GM12801 (cell line): ENCODE measurements around the gene DHH.
A peak's percentile ranks its signal among the peaks of the same experiment; 100 is the strongest.

Experiments used
- TF ChIP-seq, protein P1 (sequence below): IDR thresholded peaks from one replicate; pipeline ENCODE4 v1.5.1; 2011; ENCODE audit warnings: control low read depth; ENCODE audit not compliant: insufficient read length; ENCODE audit errors: extremely low read depth

Gene DHH

DNA sequence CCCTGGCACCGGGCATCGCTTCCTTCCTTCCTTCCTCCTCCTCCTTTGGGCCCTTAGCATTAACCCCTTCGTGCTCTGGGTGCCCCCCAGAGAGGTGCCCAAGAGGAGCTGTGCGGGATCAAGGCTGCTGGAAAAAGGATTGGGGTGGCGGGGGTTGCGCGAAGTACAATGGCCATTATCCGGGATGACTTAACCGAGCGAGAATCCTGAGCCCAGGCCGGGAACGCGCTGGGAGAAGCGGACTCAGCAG is 2.8 kb downstream of the DHH start:
- TF ChIP-seq, protein P1, sequence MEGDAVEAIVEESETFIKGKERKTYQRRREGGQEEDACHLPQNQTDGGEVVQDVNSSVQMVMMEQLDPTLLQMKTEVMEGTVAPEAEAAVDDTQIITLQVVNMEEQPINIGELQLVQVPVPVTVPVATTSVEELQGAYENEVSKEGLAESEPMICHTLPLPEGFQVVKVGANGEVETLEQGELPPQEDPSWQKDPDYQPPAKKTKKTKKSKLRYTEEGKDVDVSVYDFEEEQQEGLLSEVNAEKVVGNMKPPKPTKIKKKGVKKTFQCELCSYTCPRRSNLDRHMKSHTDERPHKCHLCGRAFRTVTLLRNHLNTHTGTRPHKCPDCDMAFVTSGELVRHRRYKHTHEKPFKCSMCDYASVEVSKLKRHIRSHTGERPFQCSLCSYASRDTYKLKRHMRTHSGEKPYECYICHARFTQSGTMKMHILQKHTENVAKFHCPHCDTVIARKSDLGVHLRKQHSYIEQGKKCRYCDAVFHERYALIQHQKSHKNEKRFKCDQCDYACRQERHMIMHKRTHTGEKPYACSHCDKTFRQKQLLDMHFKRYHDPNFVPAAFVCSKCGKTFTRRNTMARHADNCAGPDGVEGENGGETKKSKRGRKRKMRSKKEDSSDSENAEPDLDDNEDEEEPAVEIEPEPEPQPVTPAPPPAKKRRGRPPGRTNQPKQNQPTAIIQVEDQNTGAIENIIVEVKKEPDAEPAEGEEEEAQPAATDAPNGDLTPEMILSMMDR = no peak

DNA sequence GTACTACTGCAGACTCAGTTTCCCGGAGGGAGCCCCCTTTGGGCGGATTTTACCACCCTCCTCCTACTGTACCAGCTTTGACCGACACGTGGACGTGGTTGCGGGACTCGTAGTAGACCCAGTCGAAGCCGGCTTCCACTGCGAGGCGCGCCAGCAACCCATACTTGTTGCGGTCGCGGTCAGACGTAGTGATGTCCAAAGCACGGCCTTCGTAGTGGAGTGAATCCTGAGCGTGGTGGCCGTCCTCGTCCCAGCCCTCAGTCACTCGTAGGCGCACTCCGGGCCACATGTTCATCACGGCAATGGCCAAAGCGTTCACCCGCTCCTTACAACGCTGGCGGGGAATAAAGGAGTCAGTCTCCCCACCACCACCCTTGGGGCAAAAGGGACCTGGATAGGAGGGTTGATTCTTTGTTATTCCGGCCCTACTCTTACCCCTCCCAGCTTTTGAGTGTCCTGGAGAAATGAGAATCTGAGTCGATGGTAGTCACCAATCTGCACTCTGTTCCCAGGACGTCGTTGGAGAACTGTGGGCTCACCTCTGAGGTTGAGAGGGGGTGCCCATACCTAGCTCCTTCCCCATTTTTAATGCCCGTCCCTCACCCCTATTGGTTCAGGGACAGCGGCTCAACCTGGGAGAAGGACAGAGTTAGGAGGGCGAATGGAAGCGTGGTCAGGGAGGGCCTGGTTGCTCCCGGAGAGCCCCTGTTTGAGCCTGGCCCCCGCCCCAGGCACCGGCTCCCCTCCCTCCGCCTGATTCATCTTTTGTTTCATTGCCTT is 3.4 kb downstream of the DHH start:
- TF ChIP-seq, protein P1 = no peak

DNA sequence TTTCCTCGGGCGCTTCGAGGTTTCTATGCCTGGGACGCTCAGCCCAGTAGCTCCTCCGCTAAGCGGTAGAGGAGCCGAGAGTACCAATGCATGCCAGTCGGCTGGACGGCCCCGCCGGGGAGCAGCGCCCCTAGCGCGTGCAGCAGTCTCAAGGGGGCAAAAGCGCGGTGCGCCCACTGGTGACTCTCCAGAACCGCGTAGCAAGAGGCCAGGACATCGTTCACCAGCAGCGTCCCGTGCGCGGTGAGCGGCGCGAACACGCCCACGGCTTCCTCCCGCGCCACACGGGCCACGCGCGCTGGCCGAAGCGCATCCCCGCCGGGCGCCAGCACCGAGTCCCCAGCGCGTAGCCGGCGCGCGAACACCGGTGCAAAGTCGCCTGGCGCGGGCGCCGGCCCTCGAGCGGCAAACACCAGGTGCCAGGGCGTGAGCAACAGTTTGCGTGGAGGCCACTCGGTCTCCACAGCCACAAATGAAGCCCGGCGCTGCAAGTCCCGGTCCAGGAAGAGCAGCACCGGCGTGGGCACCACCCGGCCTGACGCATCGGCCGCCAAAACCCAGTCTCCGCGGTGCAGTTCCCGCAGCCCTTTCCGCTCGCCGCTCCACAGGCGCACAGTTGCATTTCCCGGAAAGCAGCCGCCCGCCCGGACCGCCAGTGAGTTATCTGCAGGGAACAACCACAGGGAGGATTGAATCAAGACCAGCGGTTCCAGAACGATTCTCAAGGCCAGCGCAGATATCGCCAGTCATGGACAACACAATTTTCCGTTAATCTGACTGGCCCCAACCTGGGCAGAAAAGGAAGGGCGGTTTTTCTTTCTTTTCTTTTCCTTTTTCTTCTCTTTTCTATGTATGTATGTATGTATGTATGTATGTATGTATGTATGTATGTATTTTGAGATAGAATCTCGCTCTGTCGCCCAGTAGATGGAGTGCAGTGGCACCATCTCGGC is 4.5 kb downstream of the DHH start:
- TF ChIP-seq, protein P1 = no peak

DNA sequence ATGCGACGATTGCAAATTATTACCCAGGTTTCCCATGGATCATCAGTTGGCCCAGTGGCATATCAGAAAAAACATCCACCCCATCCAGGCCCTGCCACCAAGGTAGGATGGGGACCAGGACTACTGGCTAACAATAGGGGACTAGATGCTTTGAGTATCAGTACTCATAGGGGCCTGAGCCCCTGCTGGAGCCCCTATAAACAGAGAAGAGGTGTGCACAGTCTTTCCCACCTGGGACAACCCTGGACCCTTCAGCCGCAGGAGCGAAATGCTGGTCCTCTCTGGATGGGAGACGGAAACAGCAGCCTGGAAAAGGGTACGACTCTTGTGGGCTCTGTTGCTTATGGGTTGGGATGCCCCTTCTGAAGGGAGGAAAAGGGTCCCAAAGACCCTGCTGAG is 5.7 kb downstream of the DHH start:
- TF ChIP-seq, protein P1 = no peak

DNA sequence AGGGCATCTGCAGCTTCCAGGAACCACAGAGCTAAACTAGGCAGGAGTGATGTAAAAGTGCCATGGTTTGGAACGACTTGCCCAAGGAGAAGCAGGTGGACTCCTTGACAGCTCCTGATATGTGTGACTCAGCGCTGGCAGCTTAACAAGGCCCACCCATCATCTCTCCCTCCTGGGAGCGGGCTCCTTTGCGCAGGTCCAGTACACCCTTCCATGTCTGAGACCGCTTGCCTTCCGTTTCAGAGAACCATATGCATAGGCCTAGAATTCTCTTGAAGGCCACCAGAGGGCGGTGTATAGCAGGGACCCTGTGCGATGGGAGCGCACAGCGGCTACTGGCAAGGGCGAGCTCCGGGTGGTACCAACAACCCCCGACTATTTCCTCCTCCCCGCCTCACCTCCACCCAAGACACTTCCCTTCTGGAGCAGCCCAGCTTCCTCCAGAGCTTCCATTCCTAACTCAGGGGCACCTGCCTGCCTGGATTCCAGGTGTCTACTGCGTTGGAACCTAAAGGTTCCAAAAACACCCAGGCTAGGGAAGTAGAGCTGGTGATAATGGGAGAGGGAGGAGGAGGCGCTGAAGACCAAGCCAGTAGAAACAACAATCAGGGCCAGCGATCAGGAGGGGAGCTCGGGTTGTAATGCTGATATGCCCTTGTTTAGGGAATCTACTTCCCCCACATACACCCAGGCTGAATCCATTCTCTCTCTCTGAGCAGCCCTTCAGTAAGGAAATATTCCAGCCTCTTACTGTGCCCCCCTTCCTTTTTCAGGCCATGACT is 6.3 kb downstream of the DHH start:
- TF ChIP-seq, protein P1 = peak; percentile 94

DNA sequence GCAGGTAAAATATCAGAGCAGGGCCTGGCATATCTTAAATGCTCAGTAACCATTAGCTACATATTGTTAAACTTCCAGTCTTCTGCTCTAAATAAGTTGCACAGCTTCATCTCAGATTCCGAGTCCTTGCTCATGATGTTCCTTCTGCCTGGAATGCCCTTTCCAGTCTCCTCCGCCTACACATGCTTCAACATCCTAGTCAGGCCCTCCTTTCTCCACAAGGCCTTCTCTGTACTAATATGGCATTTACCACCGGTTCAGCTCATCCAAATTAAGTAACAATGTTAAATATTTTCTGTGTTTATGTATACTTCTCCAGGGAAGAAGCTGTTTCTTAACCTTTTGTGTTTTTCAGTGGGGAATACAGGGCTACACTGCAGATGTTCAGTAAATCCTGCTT is 8.5 kb downstream of the DHH start:
- TF ChIP-seq, protein P1 = no peak

DNA sequence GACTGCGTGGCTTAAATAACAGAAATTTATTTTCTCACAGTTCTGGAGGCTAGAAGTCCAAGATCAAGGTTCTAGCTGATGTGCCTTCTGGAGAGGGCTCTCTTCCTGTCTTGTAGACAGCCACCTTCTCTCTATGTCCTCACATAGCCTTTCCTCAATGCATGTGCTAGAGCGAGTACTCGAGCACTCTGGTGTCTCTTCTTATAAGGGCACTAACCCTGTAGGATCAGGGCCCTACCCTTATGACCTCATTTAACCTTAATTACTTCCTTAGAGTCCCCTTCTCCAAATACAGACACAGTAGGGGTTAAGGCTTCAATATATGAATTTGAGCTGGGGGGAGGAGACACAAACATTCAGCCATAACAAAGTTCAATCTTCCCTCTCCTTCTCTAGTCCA is 10.2 kb downstream of the DHH start:
- TF ChIP-seq, protein P1 = no peak
